A673 (cell line): ENCODE results near the gene CDH4. TPM values are rescaled to one million over a fixed set of nuclear protein-coding genes. Genes with fewer than 3 reads are reported as not detected.

ENCODE experiments used
- BruUV-seq: library from RNA; stranded (reverse); fragments of 400-500 nt; replicated peaks from 2 replicates; lab custom pipeline; 2021; lab: Mats Ljungman, UMichigan
- CTCF ChIA-PET: fragments of 300-600 bp; sonication (Branson Sonifier 250); formaldehyde crosslinking; loops from one replicate; lab custom pipeline; 2022; ENCODE audit warnings: antibody characterized with exemption; lab: Charles Lee
- POLR2A ChIA-PET: fragments of 300-600 bp; sonication (Branson Sonifier 250); formaldehyde crosslinking; loops from one replicate; lab custom pipeline; 2022; ENCODE audit warnings: antibody characterized with exemption; ENCODE audit not compliant: low non-redundant PET; lab: Charles Lee
- DNase-seq: peaks from one replicate; pipeline ENCODE4 v3.0.0-alpha.2; 2015; ENCODE audit warnings: low spot score
- H3K27ac ChIP-seq: fragments of 200-600 bp; sonication (generic); 2 replicates; pipeline ENCODE4 v1.5.1; 2016; ENCODE audit warnings: mixed run types, low read depth, mild to moderate bottlenecking, mixed read lengths, antibody characterized with exemption, low read length; ENCODE audit not compliant: poor library complexity, severe bottlenecking
- H3K27me3 ChIP-seq: fragments of 200-600 bp; sonication (generic); replicated peaks from 2 replicates; pipeline ENCODE4 v1.6.1; 2017; ENCODE audit warnings: mixed run types, low read depth, mild to moderate bottlenecking, mixed read lengths, antibody characterized with exemption, low read length; ENCODE audit not compliant: insufficient read depth, poor library complexity
- H3K36me3 ChIP-seq: fragments of 200-600 bp; sonication (generic); 2 replicates; pipeline ENCODE4 v1.6.1; 2016; ENCODE audit warnings: mixed run types, mild to moderate bottlenecking, mixed read lengths, antibody characterized with exemption, low read length; ENCODE audit not compliant: insufficient read depth, poor library complexity, severe bottlenecking
- H3K4me1 ChIP-seq: fragments of 200-600 bp; sonication (generic); 2 replicates; pipeline ENCODE4 v1.6.1; 2017; ENCODE audit warnings: mixed run types, mild to moderate bottlenecking, mixed read lengths, antibody characterized with exemption, low read length; ENCODE audit not compliant: insufficient read depth, poor library complexity, severe bottlenecking
- H3K4me3 ChIP-seq: fragments of 200-600 bp; sonication (generic); 2 replicates; pipeline ENCODE4 v1.5.1; 2016; ENCODE audit warnings: low read depth, mixed run types, mild to moderate bottlenecking, mixed read lengths, low read length; ENCODE audit not compliant: poor library complexity, severe bottlenecking
- H3K9me3 ChIP-seq: fragments of 200-600 bp; sonication (generic); 2 replicates; pipeline ENCODE4 v1.6.1; 2016; ENCODE audit warnings: mixed run types, low read depth, mild to moderate bottlenecking, mixed read lengths, antibody characterized with exemption, low read length; ENCODE audit not compliant: poor library complexity, severe bottlenecking
- EZH2 ChIP-seq: fragments of 200-600 bp; sonication (generic); IDR thresholded peaks from 2 replicates; pipeline ENCODE4 v1.6.1; 2017; ENCODE audit warnings: borderline replicate concordance, low read depth, mild to moderate bottlenecking, mixed read lengths, antibody characterized with exemption, low read length; ENCODE audit not compliant: poor library complexity, severe bottlenecking
- intact Hi-C: fragments of 100-400 bp; cut with micrococcal nuclease; formaldehyde crosslinking; loops from one replicate; pipeline ENCODE4 v1.10.0; 2022; ENCODE audit not compliant: unreplicated experiment
- total RNA-seq: library from RNA; stranded (reverse); gene quantifications from 2 replicates; pipeline ENCODE4 v1.2.3, GENCODE V29; 2021
- TF ChIP-seq, protein P1 (sequence below): fragments of 300-800, 200-600 bp; sonication (generic); conservative IDR thresholded peaks from 2 replicates; pipeline ENCODE4 v1.5.1; 2017; ENCODE audit warnings: low read depth, mild to moderate bottlenecking, antibody characterized with exemption, low read length, moderate library complexity, mixed read lengths

The CDH4 gene
- total RNA-seq, 1 experiment from 2014 or later, result 8.3 TPM

- no peak for TF ChIP-seq EZH2
- TF ChIP-seq, protein P1, sequence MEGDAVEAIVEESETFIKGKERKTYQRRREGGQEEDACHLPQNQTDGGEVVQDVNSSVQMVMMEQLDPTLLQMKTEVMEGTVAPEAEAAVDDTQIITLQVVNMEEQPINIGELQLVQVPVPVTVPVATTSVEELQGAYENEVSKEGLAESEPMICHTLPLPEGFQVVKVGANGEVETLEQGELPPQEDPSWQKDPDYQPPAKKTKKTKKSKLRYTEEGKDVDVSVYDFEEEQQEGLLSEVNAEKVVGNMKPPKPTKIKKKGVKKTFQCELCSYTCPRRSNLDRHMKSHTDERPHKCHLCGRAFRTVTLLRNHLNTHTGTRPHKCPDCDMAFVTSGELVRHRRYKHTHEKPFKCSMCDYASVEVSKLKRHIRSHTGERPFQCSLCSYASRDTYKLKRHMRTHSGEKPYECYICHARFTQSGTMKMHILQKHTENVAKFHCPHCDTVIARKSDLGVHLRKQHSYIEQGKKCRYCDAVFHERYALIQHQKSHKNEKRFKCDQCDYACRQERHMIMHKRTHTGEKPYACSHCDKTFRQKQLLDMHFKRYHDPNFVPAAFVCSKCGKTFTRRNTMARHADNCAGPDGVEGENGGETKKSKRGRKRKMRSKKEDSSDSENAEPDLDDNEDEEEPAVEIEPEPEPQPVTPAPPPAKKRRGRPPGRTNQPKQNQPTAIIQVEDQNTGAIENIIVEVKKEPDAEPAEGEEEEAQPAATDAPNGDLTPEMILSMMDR, result no peak; the same call in 1 of the 2 replicates
- Histone ChIP-seq H3K4me3 (no peak overlapping the region), H3K27ac (no peak overlapping the region), H3K4me1 (no peaks in the 10 kb centered on the region), H3K36me3 (no peaks in the 10 kb centered on the region), H3K27me3 (peaks cover 16% of the 10 kb centered on the region), H3K9me3 (no peaks in the 10 kb centered on the region)
- ChIA-PET POLR2A (no interaction called here), CTCF (no interaction called here)
- intact Hi-C loops, result no loop called here
- DNase-seq, result no peak
- no TSS peak for BruUV-seq
These were observed 490.2 kb downstream of the CDH4 start for GRCh38 chr20:61742097-61742825.

GRCh38 chr20:61743606-61744005, 491.5 kb downstream of the CDH4 start:
- Histone ChIP-seq H3K36me3 (no peaks in the 10 kb centered on the region), H3K4me1 (no peaks in the 10 kb centered on the region), H3K4me3 (no peak overlapping the region), H3K27ac (no peak overlapping the region), H3K9me3 (no peaks in the 10 kb centered on the region), H3K27me3 (peaks cover 16% of the 10 kb centered on the region)
- ChIA-PET POLR2A (no interaction called here), CTCF (no interaction called here)
- DNase-seq, result no peak
- TF ChIP-seq, protein P1, result no peak
- no peak for TF ChIP-seq EZH2
- intact Hi-C loops, result no loop called here
- no TSS peak for BruUV-seq

- Histone ChIP-seq H3K27ac (no peak overlapping the region), H3K9me3 (no peaks in the 10 kb centered on the region), H3K4me1 (no peaks in the 10 kb centered on the region), H3K36me3 (no peaks in the 10 kb centered on the region), H3K4me3 (no peak overlapping the region), H3K27me3 (peaks cover 16% of the 10 kb centered on the region)
- CTCF ChIA-PET, result no interaction called here
- BruUV-seq, result no TSS peak
- POLR2A ChIA-PET, result no interaction called here
- TF ChIP-seq, protein P1, result no peak
- TF ChIP-seq EZH2, result no peak
- no peak for DNase-seq
- intact Hi-C loops, result no loop called here
These were observed 492.8 kb downstream of the CDH4 start for GRCh38 chr20:61744691-61745396.
